NCI-H82 (cell line): ENCODE results near the gene ABCA4.

Experiments used
- DNase-seq: peaks from one replicate; lab custom pipeline; 2025; lab: John Stamatoyannopoulos, UW

ABCA4 gene

DNA sequence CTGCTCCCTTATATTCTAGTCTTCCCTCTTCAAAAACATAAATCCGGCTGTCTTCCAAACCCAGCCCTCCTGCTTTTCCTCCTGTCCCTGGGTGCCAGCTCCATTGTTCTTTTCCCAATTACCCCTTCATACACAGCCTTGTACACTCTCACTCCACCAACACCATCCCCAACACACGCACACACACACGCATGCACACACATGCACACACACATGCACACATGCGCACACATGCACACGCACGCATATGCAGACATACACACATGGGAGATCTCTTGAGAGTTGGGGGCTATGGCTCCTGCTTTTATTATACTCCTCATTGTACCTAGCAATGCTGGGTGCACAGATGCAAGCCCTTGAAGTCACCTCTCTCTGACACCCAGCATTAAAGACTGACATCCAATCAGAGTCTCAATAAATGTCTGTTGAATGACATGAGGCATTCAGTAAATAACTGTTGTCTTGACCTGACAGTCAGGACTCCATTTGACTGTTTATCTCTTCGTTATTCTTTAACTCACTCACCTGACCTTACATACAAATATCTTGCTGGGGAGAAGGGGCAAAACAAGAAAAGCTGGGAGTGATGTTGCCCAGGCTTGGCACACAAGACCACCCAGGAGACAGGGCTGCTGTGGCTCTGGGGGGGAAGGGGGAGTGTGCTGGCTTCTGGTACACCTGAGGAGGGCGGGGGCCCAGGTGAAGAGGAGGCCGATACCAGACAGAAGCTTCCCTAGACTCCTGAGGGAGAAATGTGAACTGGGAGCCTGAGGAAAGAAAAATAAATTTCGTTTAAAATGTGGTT, 16.0 kb downstream of the ABCA4 start:
- DNase-seq, result no peak

- no peak for DNase-seq
Measured at GRCh38 chr1:94104127-94104684, 16.7 kb downstream of the ABCA4 start.

DNA sequence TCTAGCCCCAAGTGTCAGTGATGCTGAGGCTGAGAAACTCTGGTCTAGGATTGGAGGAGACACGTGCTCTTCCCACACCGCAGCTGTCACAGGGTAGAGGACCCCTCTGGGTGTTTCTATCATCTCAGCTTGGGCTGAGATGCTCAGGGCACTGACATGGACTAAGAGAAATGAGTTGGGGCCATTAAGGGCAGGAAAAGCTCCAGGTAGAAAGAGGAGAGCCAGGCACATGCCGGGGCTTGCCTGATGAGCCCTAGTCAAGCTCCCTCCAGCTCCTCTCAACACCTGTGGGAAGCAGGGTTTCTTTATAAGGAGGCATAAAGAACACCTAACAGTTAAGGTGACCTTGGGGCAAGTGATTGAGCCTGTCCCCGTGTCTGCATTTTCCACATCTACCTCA, 17.3 kb downstream of the ABCA4 start:
- peak; percentile 86 for DNase-seq

GRCh38 chr1:94101613-94102525, 19.1 kb downstream of the ABCA4 start:
- DNase-seq, result peak; percentile 5

DNA sequence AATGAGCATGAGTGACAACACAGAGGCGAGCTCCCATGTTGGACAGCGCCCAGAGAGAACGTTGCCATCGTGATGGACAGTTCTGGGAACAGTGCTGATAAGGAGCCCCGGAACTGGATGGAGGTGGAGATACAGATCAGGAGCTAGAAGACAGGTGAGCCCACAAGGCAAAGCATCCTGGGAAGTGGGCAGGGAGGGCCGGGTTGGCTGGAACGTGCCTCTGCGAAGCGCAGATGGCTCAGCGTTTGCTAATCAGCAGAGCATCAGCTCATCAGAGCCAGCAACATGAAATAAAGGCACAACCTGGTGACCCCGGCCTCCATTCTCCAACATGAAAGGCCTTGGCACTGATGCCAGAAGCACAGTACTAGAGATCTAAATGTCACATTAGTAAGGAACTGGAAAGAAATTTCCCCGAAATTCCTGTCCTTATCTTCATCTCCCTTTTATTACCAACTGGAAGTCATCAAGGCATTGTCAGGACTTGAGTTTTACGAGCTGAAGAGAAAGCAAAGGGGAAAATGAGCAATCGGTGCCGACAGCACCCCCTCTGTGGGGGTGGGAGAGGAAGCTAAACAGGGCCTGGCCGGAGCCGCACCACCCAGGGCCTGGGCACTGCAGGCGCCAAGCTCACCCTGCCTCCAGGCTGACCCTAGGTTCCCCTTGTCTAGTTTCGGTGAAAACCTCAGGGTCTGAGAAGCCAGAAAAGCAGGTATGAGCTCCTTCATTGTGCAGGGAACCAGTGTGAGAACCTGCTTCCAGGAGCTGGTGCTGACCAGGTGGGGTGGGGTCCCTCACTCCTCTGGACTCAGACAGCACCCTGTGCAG, 19.9 kb downstream of the ABCA4 start:
- no peak for DNase-seq

- no peak for DNase-seq
Measured at GRCh38 chr1:94100129-94100784, 20.7 kb downstream of the ABCA4 start.

GRCh38 chr1:94099303-94099702, 21.6 kb downstream of the ABCA4 start:
- no peak for DNase-seq

DNA sequence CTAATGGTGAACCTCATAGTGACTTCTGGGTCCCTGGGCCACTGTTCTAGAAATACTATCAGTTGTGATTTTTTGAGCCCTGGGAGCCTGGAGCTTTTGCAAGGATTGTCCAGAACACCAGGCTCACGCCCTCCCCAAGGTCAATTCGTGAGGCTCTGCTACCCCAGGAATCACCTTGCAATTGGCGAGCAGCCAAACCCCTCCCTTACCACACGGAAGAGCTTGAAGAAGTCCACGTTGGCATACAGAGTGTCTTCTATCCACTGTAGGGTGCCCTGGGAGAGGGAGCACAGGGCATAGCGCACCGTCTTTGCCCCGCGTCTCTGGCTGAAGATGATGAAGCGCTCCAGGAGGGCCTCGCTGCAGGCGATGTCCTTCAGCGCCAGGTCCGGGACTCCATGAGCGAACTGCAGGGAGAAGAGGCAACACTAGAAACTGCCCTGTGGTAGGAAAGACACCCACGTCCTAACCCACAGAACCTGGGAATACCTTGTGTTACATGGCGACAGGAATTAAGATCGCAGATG, 22.3 kb downstream of the ABCA4 start:
- DNase-seq, result peak; percentile 61

DNA sequence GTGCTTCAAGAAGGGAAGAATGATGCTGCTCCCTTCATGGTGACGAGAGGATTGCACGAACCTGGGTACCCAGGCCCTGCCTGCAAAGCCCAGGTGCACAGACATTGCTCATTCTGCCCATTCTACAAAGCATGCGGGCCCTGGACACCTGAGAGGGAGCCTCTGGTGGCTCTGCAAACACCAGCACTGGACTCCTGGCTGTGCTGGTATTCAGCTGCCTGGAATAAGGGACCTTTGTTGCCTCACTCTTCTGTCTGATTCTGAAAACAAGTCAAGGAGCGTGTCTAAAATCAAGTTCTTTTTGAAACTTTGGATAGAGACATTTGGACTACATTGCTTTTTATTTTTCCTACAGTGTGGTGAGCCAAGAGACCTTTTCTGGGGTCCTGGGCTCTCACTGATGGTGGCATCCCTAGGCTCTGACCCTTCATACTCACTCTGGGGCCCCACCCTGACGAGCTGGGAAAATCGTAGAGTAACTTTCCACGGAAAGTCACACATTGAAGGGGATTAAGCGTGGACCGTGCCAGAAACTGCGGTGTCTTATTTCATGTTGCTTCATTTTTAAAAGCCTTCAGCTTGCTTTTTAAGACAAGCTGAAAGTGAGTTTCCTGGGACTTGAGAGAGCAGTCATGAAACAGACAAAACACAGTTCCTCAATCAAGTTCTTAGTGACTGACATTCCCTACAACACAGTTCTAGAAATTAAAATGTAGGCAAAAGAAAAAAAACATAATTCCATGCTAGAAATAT, 24.0 kb downstream of the ABCA4 start:
- no peak for DNase-seq

GRCh38 chr1:94095744-94096469, 25.0 kb downstream of the ABCA4 start:
- DNase-seq, result no peak

DNA sequence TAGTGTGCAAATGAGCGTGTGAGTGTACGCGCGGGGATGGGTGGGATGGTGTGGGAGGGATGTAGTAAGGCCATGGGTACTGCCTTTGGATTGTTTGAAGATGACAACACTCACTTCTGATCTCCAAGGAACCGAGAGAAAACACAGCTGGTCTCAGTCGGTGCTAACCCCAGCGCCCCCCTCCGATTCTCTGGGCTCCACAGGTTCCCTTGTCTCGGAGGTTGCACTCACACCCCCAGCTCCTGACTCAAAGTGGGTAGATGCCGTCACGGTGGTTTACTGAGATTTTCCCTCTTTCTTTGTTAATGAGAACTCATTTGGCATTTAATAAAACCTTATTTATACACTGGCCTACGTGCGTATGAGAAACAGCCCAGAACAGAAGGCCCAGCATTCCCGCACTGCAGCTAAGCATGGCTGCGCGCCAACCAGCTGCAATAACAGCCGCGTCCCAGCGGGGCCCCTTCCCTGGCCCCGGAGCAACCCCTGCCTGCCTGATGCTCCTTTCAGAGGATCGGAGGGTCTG, 25.8 kb downstream of the ABCA4 start:
- DNase-seq, result peak; percentile 2

- DNase-seq, result no peak
Measured at GRCh38 chr1:94094469-94095111, 26.4 kb downstream of the ABCA4 start.

DNA sequence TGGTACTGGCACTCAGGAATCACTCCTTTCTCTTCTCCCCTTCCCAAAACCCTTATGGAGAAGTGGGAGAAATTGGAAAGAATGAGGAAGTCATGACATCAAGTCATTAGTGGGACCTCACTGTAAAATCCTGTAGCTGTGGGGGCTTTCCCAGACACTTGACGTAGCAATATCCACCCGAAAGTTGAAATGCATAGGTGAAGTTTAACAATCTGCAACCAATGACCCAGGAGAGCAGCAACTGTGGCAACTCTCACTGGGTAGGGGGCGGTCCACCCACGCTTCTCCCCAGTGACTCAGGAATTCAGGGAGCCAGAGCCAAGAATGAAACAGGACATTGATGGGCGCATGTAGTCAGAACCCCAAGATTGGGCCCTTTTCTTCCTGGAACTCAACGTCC, 27.0 kb downstream of the ABCA4 start:
- no peak for DNase-seq

DNA sequence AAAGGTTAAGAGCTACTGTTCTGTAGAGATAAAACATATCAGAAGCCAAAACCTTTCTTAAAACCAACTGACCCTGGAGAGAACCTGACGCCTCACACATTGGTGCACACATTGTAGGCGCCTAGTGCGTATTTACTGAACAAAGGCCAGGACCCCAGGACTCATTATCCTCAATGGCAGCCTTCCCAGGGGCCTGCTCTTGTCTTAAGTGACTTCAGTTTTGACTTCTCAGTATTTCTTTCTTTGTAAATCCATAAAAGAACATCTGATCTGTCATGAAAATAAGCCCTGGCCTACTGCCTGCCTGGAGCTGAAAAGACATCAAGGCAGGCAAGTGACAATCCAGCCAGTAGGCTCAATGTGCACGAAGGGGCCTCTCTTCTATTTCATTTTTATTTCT, 27.6 kb downstream of the ABCA4 start:
- no peak for DNase-seq

GRCh38 chr1:94092210-94092613, 28.7 kb downstream of the ABCA4 start:
- no peak for DNase-seq

- DNase-seq, result no peak
Measured at GRCh38 chr1:94090761-94091160, 30.2 kb downstream of the ABCA4 start.

- DNase-seq, result no peak
Measured at GRCh38 chr1:94087193-94087592, 33.8 kb downstream of the ABCA4 start.

GRCh38 chr1:94084547-94084946, 36.4 kb downstream of the ABCA4 start:
- DNase-seq, result no peak

DNA sequence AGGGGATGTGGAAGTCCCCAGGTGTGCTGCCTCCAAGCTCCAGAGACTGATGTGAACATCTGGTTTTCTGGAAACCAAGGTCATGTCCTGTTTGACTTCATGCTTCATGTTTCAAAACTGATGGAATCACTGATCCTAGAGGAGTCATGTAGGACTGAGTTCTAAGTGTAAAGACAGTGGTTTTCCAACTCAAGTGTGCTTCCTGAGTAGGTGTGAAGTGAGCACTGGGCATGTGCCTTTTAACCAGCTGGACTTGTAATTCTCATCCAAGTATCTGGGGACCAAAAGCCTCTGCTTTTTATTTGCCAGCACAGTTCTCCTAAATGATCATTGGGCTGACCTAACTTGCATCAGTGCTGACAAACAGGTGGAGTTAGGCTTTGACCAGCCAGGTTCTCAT, 36.9 kb downstream of the ABCA4 start:
- no peak for DNase-seq
